CD4-positive, CD25-positive, alpha-beta regulatory T cell (primary cell): ENCODE measurements around the gene CMTM1. TPM values are rescaled to one million over a fixed set of nuclear protein-coding genes. Genes with fewer than 3 reads are reported as not detected.
A peak's percentile ranks its signal among the peaks of the same experiment; 100 is the strongest.
"Not testable (repeated sequence)": the region's sequence is repeated elsewhere in the genome, so short reads cannot be mapped to it uniquely, and the experiment has no call there.

Experiments used
- ATAC-seq, 2 donors: fragments of 150-1000 bp; cut with Tn5 transposase; one replicate each; pipeline ENCODE4 v1.10.0; 2021; ENCODE audit warnings: low read depth in 2 of 2, moderate number of reproducible peaks in 2 of 2, moderate library complexity in 1 of 2
- DNase-seq, 3 donors: peaks; one replicate each; pipeline versions ENCODE4 v3.0.0 to v3.0.0-alpha.2; 2012 to 2022; ENCODE audit warnings: mixed read lengths in 1 of 3
- H3K27ac ChIP-seq: one replicate; pipeline ENCODE4 v1.7.0; 2013; ENCODE audit warnings: mild to moderate bottlenecking, low read length; ENCODE audit not compliant: insufficient read depth, poor library complexity, severe bottlenecking
- H3K27me3 ChIP-seq: one replicate; pipeline ENCODE4 v1.7.0; 2013; ENCODE audit warnings: low read length; ENCODE audit not compliant: control insufficient read depth, insufficient read depth
- H3K36me3 ChIP-seq: one replicate; pipeline ENCODE4 v1.7.0; 2013; ENCODE audit warnings: mild to moderate bottlenecking, low read length, moderate library complexity; ENCODE audit not compliant: control insufficient read depth, insufficient read depth
- H3K4me1 ChIP-seq: 2 replicates; pipeline ENCODE4 v1.7.0; 2013; ENCODE audit warnings: mild to moderate bottlenecking, low read length; ENCODE audit not compliant: insufficient read depth, control insufficient read depth, poor library complexity, severe bottlenecking
- H3K4me3 ChIP-seq: one replicate; pipeline ENCODE4 v1.7.0; 2013; ENCODE audit warnings: low read depth, mild to moderate bottlenecking, low read length, moderate library complexity
- H3K9me3 ChIP-seq, 2 experiments: 1 replicate in 1 of 2; 2 replicates in 1 of 2; pipeline ENCODE4 v1.7.0; 2013; ENCODE audit warnings: low read length in 2 of 2, mild to moderate bottlenecking in 1 of 2, moderate library complexity in 1 of 2; ENCODE audit not compliant: control insufficient read depth in 2 of 2
- H3K27ac Mint-ChIP-seq, 3 donors: one replicate each; pipeline ENCODE4 v1.8.0; 2020 to 2022; ENCODE audit warnings: mild to moderate bottlenecking in 3 of 3, mixed read lengths in 3 of 3, moderate library complexity in 2 of 3
- H3K27me3 Mint-ChIP-seq: one replicate; pipeline ENCODE4 v1.8.0; 2022; ENCODE audit warnings: mild to moderate bottlenecking, mixed read lengths
- H3K36me3 Mint-ChIP-seq: one replicate; pipeline ENCODE4 v1.8.0; 2020; ENCODE audit warnings: mixed read lengths
- H3K4me1 Mint-ChIP-seq, 4 donors: one replicate each; pipeline ENCODE4 v1.8.0; 2020 to 2022; ENCODE audit warnings: mixed read lengths in 4 of 4, mild to moderate bottlenecking in 1 of 4
- H3K4me3 Mint-ChIP-seq, 4 donors: one replicate each; pipeline ENCODE4 v1.8.0; 2020 to 2022; ENCODE audit warnings: mild to moderate bottlenecking in 4 of 4, mixed read lengths in 4 of 4, moderate library complexity in 3 of 4
- H3K9me3 Mint-ChIP-seq, 7 donors: one replicate each; pipeline ENCODE4 v1.8.0; 2020 to 2022; ENCODE audit warnings: mixed read lengths in 7 of 7, mild to moderate bottlenecking in 3 of 7, moderate library complexity in 2 of 7
- polyA plus RNA-seq, 4 donors: library from polyadenylated mRNA; unstranded; fragments of 300-500 nt; fragmentation: Illumina TruSeq; gene quantifications; one replicate each; pipeline ENCODE4 v1.2.3, GENCODE V29; 2021
- total RNA-seq: library from RNA; stranded (reverse); gene quantifications from one replicate; pipeline ENCODE4 v1.2.3, GENCODE V29; 2022

The CMTM1 gene
- total and polyA plus RNA-seq, 5 donors from 2014 or later, result 0.26 to 3.2 (median 1.0) TPM

DNA sequence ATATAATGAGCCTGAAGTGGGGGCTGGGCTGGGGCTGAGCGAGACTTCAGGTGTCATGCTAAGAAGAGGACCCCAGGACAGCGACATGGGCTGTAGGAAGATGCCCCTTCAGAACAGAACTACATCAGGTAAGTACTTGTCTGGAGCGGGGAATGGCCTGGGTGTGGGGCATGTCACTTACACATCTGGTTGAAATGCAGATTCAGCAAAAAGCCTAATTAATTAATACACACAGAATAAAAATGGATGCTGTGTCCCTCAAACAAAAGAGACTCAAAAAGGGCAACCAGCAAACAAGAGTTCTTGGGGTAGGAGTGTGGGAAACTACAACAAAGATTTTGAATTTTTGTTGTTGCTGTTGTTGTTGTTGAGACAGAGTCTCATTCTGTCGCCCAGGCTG, 24.8 kb downstream of the CMTM1 start:
- Mint-ChIP-seq H3K9me3 (peaks cover 0 to 1% (median 0%) of the 10 kb centered on the region in 7 donors), H3K4me1 (peaks cover 6 to 33% (median 16%) of the 10 kb centered on the region in 4 donors), H3K4me3 (peak overlapping the region in 2 of 4 donors; percentile 88 to 90), H3K36me3 (no peaks in the 10 kb centered on the region), H3K27ac (no peak overlapping the region), H3K27me3 (no peaks in the 10 kb centered on the region)
- no peak for ATAC-seq
- Histone ChIP-seq H3K27me3 (no peaks in the 10 kb centered on the region), H3K9me3 (no peaks in the 10 kb centered on the region), H3K4me3 (no peak overlapping the region), H3K27ac (no peak overlapping the region), H3K4me1 (peaks cover 14% of the 10 kb centered on the region), H3K36me3 (no peaks in the 10 kb centered on the region)
- DNase-seq, result no peak

DNA sequence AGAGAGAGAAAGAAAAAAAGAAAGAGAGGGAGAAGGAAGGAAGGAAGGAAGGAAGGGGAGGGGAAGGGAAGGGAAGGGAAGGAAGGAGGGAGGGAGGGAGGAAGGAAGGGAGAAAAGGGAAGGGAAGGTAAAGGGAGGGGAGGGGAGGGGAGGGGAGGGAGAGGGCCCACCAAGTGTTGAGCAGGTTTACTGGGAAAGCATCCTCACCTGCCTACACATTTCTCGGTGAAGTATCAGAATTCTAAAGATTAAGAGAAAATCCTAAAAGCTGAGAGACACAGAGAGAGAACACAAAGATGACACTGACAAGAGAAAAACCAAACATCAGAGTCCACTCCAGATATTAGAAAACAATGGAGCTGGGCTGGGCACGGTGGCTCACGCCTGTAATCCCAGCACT, 26.0 kb downstream of the CMTM1 start:
- DNase-seq, result no peak
- Mint-ChIP-seq H3K36me3 (no peaks in the 10 kb centered on the region), H3K9me3 (peaks cover 0 to 1% (median 0%) of the 10 kb centered on the region in 7 donors), H3K4me1 (peaks cover 11 to 40% (median 20%) of the 10 kb centered on the region in 4 donors), H3K27ac (no peak overlapping the region), H3K27me3 (no peaks in the 10 kb centered on the region), H3K4me3 (no peak overlapping the region)
- ATAC-seq, result no peak
- Histone ChIP-seq H3K9me3 (no peaks in the 10 kb centered on the region), H3K36me3 (no peaks in the 10 kb centered on the region), H3K4me1 (peaks cover 23% of the 10 kb centered on the region), H3K27me3 (no peaks in the 10 kb centered on the region), H3K4me3 (no peak overlapping the region), H3K27ac (no peak overlapping the region)

GRCh38 chr16:66592814-66593213, 26.6 kb downstream of the CMTM1 start:
- Histone ChIP-seq H3K9me3 (no peaks in the 10 kb centered on the region), H3K36me3 (no peaks in the 10 kb centered on the region), H3K27me3 (no peaks in the 10 kb centered on the region), H3K4me1 (peaks cover 27% of the 10 kb centered on the region), H3K4me3 (no peak overlapping the region), H3K27ac (no peak overlapping the region)
- no peak overlapping the region for H3K4me3 Mint-ChIP-seq
- H3K9me3 Mint-ChIP-seq, result peaks cover 0 to 1% (median 0%) of the 10 kb centered on the region in 7 donors
- peaks cover 15 to 41% (median 24%) of the 10 kb centered on the region in 4 donors for H3K4me1 Mint-ChIP-seq
- DNase-seq, result no peak
- no peak overlapping the region for H3K27ac Mint-ChIP-seq
- H3K27me3 Mint-ChIP-seq, result no peaks in the 10 kb centered on the region
- no peaks in the 10 kb centered on the region for H3K36me3 Mint-ChIP-seq
- ATAC-seq, result no peak

GRCh38 chr16:66594739-66595138, 28.5 kb downstream of the CMTM1 start:
- Mint-ChIP-seq H3K36me3 (no peaks in the 10 kb centered on the region), H3K27me3 (no peaks in the 10 kb centered on the region), H3K4me3 (peak overlapping the region in 1 of 4 donors; percentile 2), H3K27ac (no peak overlapping the region), H3K9me3 (peaks cover 0 to 1% (median 0%) of the 10 kb centered on the region in 7 donors), H3K4me1 (peaks cover 17 to 44% (median 27%) of the 10 kb centered on the region in 4 donors)
- H3K36me3 ChIP-seq, result no peaks in the 10 kb centered on the region
- no peak overlapping the region for H3K27ac ChIP-seq
- no peaks in the 10 kb centered on the region for H3K9me3 ChIP-seq
- peaks cover 38% of the 10 kb centered on the region for H3K4me1 ChIP-seq
- H3K27me3 ChIP-seq, result no peaks in the 10 kb centered on the region
- ATAC-seq (no peak), DNase-seq (no peak)
- no peak overlapping the region for H3K4me3 ChIP-seq

GRCh38 chr16:66596559-66596958, 30.3 kb downstream of the CMTM1 start:
- not testable (repeated sequence) for H3K9me3 Mint-ChIP-seq, H3K27ac ChIP-seq, H3K4me3 ChIP-seq, DNase-seq, H3K36me3 Mint-ChIP-seq, H3K27me3 Mint-ChIP-seq, H3K36me3 ChIP-seq, ATAC-seq, H3K27me3 ChIP-seq, H3K9me3 ChIP-seq
- Mint-ChIP-seq H3K4me3 (peak overlapping the region in 1 of 4 donors; percentile 63), H3K27ac (peak overlapping the region; percentile 72 to 96 (median 74)), H3K4me1 (peaks cover 13 to 45% (median 25%) of the 10 kb centered on the region in 4 donors)
- peaks cover 27% of the 10 kb centered on the region for H3K4me1 ChIP-seq

GRCh38 chr16:66596986-66597848, 31.0 kb downstream of the CMTM1 start:
- peaks cover 0 to 4% (median 1%) of the 10 kb centered on the region in 7 donors for H3K9me3 Mint-ChIP-seq
- Histone ChIP-seq H3K27ac (peak overlapping the region; percentile 50), H3K4me3 (peak overlapping the region; percentile 44), H3K27me3 (no peaks in the 10 kb centered on the region), H3K9me3 (no peaks in the 10 kb centered on the region), H3K36me3 (no peaks in the 10 kb centered on the region), H3K4me1 (peaks cover 27% of the 10 kb centered on the region)
- ATAC-seq (peak; percentile 65 to 76), DNase-seq (peak in 1 of 3 donors; percentile 86)
- H3K4me3 Mint-ChIP-seq, result peak overlapping the region; percentile 30 to 76 (median 60)
- peak overlapping the region; percentile 72 to 96 (median 74) for H3K27ac Mint-ChIP-seq
- H3K27me3 Mint-ChIP-seq, result no peaks in the 10 kb centered on the region
- H3K4me1 Mint-ChIP-seq, result peaks cover 13 to 45% (median 25%) of the 10 kb centered on the region in 4 donors
- no peaks in the 10 kb centered on the region for H3K36me3 Mint-ChIP-seq

GRCh38 chr16:66598111-66598510, 31.9 kb downstream of the CMTM1 start:
- Mint-ChIP-seq H3K4me1 (peaks cover 13 to 50% (median 27%) of the 10 kb centered on the region in 4 donors), H3K27me3 (no peaks in the 10 kb centered on the region), H3K4me3 (peak overlapping the region in 3 of 4 donors; percentile 36 to 55 (median 38)), H3K9me3 (peaks cover 0 to 4% (median 1%) of the 10 kb centered on the region in 7 donors), H3K36me3 (no peaks in the 10 kb centered on the region), H3K27ac (peak overlapping the region; percentile 74 to 80 (median 77))
- Histone ChIP-seq H3K9me3 (no peaks in the 10 kb centered on the region), H3K4me1 (peaks cover 27% of the 10 kb centered on the region), H3K27me3 (no peaks in the 10 kb centered on the region), H3K4me3 (no peak overlapping the region), H3K36me3 (no peaks in the 10 kb centered on the region), H3K27ac (no peak overlapping the region)
- DNase-seq, result peak in 1 of 3 donors; percentile 75
- peak; percentile 31 to 41 for ATAC-seq
